HG03378 (cell line): ENCODE results near the gene RFPL1.

Experiments
- ATAC-seq: cut with Tn5 transposase; IDR thresholded peaks from one replicate; pipeline ENCODE4 v1.9.1; 2021; ENCODE audit warnings: mild to moderate bottlenecking, moderate library complexity; ENCODE audit not compliant: unreplicated experiment

RFPL1 gene

DNA sequence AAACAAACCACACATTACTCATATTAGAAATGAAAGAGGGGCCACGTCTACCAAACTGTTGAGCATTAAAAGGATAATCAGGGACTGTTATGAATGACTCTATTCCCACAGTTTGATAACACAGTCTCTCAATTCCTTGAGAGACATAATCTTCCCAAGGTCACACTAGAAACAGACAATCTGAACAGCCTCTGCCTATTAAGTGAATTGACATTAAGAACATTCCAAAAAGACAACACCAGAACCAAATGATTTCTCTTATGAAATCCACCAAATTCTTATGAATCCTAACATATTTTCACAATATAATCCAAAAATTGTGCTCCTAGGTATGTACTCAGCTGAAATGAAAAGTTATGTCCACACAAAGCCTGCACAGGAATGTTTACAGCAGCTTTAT is 4.6 kb downstream of the RFPL1 start:
- no peak for ATAC-seq

DNA sequence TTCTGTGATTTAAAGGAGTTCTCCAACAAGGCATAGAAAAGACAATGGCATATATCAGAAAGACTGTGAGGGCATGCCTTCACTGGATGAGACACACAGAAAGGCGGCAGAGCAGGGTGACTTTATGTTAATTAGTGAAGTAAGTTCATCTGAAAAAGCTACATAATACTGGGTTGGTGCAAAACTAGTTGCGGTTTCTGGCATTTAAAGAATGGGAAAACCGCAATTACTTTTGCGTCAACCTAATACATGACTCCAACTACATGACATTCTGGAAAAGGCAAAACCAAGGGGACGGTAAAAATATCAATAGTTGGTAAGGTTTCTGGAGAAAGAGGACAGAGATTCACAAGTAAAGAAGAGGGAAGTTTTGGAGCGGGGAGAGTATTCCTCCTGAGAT is 5.1 kb downstream of the RFPL1 start:
- ATAC-seq = no peak

DNA sequence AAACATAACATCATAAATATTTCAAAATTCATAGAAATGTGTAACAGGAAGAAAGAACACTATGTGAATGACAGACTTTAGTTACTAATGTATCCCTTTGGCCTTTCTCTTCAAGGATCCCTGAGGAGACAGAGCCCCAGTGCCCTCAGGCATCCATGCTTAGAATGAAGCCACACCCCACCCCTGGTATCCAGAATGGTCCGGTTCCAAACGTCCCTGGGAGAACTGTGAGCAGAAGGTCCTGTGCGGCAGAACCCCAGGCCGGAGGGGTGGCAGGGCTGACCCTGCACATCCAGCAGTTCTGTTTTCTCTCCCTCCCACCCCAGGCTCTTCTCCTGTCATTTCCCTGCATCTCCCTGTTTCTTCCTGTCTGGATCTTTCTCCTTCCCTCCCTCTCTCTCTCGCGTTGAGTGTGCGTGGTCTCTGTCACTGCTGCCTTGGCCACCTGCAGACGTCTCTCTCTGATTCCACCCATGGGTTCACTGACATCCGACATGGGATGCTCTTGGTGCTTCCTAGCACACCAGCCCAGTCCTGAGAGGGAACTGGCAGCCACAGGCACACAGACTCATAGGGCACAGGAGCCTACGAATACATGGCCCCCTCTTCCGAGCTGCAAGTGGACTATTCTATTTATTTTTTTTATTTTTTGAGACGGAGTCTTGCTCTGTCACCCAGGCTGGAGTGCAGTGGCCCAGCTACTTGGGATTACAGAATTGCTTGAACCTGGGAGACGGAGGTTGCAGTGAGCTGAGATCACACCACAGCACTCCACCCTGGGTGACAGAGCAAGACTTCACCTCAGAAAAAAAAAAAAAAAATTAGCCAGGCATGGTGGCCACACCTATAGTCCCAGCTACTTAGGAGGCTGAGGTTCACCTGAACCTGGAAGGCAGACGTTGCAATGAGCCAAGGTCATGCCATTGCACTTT is 5.7 kb downstream of the RFPL1 start:
- ATAC-seq = no peak

DNA sequence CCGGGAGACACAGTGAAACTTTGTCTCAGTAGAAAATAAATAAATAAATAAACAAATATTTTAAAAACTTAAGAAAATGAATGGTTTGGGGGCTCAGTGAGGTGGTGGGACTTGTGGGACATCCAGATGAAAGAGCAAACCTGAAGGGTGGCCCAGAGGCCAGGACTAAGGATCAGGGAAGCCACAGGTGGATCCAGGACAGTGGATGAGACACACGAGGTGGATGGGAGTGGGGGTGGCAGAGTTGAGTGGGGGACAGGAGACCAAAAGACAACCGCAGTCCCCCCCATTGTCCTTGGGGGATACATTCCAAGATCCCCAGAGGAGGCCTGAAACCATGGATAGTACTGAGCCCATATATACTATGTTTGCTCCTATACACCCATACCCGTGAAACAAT is 7.1 kb downstream of the RFPL1 start:
- no peak for ATAC-seq

DNA sequence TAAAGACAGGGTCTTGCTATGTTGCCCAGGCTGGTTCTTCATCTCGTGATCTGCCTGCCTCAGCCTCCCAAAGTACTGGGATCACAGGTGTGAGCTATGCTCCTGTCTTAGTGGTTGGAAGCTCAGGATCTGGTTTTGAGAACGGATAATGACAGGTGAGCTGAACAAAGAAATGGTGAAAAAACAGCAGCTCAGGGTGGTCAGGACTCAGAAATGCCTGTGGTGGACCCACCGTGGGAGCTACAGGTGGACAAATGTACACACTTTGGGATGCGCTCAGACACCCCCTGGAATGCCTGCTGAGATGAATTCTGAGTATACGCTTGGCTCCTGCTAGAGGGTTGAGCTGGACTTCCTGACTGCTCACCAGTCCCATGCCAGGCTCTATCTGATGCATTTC is 9.5 kb downstream of the RFPL1 start:
- no peak for ATAC-seq

DNA sequence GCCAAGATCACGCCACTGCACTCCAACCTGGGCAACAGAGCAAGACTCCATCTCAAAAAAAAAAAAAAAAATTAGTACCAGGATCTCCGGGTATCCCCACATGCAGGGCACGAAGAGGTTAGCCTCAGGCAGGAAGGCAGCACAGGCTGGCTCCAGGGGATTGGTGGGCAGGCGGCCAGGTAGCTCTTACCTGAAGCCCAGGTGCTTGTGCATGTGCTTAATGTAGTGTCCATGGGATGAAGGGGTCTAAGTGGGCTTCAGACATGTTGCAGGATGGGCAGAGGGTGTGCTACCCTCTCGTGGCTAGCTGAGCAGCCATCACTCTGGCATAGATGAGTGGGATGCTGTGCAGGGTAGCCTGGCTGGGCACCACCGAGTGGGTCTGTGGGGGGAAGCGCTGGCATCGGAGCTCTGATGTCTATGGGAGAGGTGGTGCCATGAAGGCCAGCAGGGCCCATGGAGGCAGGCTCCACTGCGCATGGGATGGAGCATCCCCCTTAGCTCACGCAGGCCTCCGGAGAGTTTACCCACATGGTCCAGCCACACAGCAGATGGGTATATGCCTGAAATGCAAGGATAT is 11.0 kb downstream of the RFPL1 start:
- ATAC-seq = no peak

DNA sequence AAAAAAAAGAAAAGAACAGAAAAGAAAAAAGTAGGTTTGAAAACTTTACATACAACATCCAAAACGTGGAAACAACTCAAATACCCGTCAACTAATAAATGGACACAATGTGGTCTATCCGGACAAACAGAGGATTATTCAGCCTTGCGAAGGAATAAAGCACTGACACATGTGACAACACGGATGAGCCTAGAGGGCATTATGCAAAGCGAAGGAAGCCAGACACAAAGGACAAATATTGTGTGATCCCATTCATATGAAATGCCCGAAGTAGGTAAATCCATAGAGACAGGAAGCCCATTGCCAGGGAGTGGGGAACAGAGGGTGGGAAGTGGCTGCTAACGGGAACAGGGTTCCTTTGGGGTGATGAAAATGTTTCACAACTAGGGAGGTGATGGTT is 11.8 kb downstream of the RFPL1 start:
- ATAC-seq = no peak

DNA sequence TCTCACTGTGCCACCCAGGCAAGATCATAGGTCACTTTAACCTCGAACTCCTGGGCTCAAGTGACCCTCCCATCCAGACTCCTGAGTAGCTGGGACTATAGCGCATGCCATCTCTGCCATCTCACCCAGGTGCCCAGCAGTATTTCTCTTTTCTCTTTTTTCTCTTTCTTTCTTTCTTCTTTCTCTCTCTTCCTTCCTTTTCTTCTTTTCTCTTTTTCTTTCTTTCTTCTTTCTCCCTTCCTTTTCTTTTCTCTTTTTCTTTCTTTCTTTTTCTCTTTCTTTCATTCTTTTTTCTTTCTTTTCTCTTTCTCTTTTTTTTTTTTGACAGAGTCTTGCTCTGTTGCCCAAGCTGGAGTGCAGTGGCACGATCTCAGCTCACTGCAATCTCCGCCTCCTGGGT is 13.5 kb downstream of the RFPL1 start:
- ATAC-seq = no peak

DNA sequence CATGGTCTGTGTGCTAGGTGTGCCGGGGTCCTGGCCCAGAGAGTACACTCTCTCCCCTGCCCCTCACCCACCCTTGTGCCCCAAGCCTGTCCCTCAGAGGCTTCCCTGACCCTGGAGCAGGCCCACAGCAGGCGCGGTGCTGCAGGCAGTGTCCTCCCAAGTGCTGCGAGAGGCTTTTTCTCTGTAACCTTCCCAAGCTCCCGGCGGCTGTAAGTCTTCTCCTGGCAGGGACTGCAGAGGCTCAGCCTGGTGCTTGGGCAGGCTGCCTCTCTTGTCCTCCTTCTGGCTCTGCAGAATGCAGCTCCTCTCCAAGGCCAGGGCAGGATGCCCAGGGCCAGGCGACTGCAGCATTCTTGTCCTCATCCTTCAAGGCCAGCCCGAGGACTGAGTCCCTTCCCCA is 15.9 kb downstream of the RFPL1 start:
- no peak for ATAC-seq

DNA sequence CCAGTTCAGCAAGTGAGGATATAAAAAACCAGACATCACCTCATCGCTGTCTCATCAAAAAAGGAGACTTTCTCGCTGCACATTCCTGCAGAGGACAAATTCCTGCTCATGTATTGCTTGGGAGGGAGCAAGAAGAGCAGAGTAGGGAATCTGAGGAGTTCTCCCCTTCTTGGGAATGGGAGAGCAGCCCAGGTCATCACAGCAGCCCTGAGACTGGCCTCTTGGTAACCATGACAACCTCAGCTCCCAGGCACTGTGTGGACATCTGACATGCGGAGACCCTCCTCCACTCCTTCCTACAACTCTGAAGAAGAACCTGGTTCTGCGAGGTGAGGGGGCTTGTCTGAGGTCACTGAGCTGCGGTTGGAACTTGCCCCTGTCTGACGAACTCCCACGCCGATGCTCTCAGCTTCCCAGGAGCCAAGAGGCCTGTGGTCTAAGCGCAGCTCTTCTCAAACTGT is 17.9 kb downstream of the RFPL1 start:
- ATAC-seq = no peak

DNA sequence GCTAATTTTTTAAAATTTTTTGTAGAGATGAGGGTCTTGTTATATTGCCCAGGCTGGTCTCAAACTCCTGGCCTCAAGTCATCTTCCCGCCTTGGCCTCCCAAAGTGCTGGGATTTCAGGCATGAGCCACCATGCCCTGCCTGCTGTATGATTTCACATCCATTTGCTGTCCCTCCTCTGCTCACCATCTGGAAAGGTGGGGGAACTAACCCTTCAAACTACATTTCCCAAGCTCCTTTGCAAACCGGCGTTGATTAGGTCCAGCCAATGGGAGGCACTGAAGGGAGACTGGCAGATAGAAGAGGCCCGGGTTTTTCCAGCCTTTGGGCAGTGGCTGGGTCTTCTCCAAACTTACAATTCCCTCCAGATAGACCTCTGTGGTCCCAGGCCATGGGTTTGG is 19.3 kb downstream of the RFPL1 start:
- ATAC-seq = no peak

DNA sequence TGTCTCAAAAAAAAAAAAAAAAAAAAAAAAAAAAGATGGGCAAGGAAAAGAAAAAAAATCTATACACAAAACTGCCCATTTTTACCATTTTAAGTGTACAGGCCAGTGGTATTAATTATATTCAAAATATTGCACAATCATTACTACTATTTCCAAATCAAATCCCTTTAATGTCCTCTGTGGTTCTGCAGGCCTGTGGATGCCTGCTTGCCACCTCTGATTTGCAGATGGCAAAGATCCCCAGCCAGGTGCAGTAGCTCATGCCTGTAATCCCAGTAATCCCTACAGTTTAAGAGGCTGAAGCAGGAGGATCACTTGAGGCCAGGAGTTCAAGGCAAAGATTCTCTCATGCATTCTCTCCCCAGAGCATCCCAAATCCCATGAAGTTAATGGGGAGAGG is 20.2 kb downstream of the RFPL1 start:
- ATAC-seq = no peak

DNA sequence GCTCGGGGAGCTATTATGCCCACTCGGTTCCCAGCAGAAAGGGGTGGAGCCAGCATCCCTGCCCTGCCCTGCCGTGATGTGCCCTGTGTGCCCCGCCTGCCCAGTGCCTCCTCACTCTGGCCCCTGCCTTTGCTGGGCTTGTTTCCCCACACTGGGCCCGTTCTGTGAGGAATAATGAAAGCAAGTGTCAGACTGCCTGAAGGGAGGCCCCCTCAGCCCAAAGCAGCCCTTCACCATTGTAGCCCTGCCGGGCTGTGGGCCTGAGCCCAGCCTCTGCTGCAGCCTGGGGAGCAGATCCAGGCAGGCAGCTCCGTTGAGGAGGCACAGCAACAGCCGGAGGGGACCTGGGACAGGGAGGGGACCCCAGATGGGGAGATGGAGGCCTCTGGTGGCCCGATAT is 21.4 kb downstream of the RFPL1 start:
- ATAC-seq = no peak

DNA sequence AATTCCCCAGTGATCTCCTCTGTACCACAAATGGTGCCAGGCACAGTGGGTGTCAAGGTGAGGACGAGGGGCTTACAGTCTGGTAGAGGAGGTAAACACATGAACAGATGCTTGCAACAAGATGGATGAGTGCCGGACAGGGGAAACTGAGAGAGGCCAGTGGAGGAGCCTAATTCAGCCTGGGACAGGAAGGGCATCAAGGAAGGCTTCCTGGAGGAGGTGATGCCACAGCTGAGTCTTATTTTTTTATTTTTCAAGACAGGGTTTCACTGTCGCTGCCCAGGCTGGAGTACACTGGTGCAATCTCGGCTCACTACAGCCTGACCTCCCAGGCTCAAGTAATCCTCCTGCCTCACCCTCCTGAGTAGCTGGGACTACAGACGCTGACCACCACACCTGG is 22.9 kb downstream of the RFPL1 start:
- ATAC-seq = no peak

DNA sequence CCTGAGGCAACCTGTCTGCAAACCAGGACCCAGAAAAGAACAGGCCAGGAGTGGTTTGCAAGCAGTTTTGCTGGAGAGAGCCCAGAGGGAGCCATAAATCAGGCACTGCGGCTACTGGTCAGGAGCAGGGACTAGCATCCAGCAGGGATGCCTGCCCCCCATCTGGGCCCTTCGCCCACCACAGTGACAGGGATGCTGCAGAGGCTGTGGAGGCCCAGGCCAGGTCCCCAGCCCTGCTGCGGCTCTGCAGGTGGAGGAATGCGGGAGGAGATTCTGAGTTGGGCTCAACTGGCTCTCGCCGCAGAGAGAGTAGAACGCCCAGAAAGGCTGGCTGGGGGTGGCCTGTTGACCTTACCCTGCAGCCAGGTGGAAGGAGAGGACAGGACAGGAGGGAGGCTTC is 25.2 kb downstream of the RFPL1 start:
- no peak for ATAC-seq

DNA sequence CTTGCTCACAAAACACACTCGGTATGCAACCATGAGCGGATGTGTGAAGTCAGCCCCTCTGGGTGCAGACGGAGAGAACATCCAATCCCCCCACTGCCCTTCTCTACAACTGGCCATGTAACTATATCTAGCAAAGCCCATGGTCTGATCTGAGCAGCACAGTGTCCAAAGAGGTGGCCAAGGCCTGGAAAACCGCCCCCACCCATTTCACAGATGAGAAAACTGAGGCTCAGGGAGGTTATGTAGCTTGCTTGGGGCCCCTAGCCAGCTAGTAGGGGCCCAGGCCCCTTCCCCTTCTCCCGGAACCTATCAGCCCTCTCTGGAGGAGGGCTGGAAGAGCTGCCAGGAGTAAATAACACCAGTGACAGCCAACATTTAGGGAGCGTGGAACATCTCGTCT is 26.2 kb downstream of the RFPL1 start:
- ATAC-seq = no peak

DNA sequence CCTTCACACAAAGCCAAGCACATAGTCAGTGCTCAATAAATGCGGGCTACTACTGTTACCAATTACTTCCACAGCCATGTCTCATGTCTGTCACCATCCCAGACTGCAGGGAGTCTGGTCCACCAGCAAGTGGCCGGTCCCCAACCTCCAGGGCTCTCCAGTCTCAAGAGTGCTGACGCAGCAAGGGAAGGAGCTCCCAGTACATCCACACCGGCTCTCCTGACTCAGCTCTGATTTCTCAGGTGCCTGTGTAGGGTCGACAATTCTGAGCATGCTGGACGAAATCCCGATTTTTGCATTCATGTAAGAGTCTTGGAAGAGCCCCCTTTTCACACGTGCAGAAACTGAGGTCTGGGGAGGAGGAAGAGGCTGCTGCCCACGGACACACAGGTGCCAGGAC is 31.4 kb downstream of the RFPL1 start:
- ATAC-seq = no peak

DNA sequence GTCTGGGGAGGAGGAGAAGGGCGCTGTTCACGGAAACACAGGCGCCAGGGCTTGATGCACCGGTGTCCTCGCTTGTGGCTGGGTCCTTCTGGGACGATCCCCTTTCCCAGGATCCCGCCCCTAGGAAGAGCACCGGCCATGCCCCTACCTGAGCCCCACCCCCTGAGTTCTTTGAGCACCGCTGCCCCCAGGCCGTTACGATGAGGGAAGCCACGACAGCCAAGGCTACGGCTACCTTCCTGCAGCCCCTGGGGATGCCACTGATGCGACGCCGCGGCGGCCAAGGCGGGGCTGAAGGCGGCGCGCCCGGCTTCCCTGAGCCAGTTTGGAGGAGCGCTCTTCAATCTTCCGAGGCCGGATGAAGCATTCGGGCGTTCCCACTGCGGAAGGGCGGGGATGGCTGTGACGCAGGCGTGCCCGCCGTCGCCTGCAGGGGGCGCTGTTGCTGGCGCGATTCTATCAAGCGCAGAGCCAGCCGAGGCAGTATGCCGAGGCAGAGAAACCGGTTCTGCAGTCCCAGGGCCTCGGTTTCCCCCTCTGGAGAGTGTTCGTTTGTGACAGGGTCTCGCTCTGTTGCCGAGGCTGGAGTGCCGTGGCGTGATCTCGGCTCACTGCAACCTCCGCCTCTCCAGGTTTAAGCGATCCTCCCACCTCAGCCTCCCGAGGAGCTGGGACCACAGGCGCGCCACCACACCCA is 31.9 kb downstream of the RFPL1 start:
- ATAC-seq = no peak

DNA sequence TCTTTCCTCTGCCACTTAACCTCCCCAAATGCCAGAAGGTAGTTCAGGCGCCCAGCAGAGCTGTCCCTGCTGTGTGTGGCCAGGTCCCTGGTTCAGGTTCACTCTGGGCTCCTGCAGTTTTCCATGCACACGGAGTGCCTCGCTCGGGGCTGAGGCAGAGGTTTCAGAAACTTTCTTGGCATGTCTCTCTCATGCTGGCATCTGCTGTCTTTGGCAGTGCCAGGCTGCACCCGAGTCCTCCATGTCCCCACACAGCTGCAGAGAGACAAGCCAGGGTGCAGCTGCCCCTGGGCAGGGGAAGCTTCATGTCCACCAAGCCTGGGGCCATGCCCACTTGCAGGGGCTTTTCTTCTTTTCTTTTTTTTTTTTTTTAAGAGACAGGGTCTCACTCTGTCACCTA is 34.6 kb downstream of the RFPL1 start:
- no peak for ATAC-seq

DNA sequence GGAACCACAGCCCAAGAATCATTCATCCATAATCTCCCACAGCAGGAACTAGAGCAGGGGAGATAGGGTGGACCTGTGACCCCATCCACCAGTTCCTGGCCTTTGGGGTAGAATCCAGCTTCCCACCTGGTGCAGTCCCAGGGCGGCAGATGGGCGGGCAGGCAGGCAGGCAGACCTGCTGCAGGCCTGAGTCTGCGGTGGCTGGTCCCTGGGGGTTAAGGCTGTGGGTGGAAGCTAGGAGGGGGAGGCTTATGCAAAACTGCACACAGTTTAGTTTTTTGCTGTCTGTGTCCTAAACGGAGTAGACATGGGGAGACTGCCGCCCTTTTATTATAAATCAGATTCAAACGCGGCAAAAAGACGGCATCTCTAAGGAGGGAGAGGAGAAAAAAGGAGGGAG is 37.2 kb downstream of the RFPL1 start:
- ATAC-seq = no peak

DNA sequence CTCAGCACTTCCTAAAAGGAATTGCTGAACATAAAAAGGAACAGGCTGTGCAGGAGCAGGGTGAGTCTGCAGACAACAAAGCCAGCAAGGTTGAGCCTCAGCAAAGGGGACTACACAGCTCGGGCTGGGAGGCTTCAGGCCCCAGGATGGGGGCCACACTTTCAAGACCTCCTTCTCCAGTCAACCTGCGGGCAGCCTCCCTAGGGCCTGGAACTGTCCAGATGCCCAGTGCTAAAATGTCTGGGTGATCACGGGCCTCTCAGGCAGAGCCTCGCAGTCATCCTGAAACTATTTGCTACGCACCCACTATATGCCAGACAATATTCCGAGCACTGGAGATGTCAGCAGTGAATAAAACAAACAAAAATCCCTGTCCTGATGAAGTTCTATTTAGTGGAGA is 37.7 kb downstream of the RFPL1 start:
- ATAC-seq = no peak

DNA sequence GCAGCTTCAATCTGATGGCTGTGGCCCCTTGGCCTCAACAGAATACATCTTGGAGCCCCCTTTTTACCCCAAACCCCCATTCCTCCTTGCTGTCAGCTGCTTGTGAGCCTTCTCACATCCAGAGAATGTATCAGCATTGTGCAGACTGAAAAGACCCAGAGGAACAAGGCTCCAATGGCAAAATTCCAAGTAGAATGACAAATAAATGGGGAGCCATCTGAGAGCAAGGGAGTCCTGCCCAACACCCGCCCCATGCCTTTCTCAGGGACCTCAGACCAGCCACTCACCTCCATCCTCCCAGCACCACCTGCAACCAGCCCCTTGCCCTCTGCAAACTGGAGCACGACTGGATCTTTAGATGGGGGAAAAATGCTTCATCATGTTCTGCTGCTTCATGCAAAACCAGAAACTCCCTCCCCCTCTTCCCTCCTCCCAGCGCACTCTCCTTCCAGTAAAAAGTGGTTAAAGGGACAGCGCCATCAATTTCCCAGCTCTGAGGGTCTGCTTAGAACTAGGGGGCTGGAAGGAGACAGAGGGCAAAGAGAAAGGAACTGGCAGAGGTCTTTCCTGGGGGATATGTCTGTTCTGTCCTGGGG is 39.4 kb downstream of the RFPL1 start:
- no peak for ATAC-seq
